HG03469 (cell line): ENCODE data around the gene NUP133.

ENCODE experiments used
- ATAC-seq: cut with Tn5 transposase; IDR thresholded peaks from one replicate; pipeline ENCODE4 v1.9.1; 2021; ENCODE audit warnings: mild to moderate bottlenecking, moderate library complexity, moderate number of reproducible peaks; ENCODE audit not compliant: unreplicated experiment

NUP133 gene

DNA sequence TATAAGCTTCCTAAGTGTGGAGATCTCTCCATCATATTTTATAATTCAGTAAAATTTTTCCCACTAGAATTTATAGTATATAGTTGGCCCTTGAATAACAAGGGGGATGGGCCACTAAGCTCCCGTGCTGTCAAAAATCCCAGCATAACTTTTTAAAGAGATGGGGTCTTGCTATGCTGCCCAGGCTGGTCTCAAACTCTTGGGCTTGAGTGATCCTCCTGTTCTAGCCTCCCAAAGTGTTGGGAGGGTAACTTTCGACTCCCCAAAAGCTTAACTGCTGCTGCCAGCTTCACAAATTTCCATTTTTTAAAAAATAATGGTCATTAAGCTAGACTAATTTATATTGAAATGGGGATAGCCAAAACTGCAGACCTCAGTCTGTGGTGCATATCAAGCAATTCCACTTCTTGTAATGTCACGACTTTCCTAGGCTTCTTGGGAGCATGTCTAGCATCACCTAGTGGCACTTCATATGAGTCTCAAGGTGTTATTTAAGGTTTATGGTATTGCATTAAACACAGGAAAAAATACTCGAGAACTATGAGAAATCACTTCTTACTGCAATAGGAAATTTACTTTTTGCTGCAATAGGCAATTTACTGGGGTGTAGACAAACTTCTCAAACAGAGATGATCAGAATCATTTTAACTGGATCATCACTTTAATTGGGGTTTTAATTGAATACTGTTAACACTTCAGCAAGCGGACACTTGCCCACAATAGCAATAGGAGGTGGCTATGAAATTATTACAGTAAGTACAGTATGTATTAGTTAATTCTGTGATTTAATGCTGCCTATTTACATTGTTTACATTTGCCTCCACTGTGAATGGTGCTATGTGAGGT, 55.0 kb downstream of the NUP133 start:
- no peak for ATAC-seq

DNA sequence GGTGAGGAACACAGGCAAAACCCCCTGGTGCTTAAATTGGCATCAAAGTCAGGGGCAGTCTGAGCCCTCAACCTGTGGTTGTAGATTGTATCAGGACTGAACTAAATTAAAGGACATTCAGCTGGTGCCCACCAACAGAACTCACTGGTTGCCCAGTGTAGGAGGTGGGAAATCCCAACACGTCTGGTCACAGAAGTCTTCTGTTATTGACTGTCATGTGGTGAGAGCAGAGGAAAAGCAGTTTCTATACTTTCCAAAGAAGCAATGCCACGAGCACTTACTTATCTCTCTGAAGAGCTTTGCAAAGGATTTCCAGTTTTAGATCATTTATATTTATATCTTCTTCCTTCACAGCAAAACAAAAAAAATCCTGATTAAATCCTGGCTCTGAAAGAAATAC, 59.3 kb downstream of the NUP133 start:
- ATAC-seq = no peak

DNA sequence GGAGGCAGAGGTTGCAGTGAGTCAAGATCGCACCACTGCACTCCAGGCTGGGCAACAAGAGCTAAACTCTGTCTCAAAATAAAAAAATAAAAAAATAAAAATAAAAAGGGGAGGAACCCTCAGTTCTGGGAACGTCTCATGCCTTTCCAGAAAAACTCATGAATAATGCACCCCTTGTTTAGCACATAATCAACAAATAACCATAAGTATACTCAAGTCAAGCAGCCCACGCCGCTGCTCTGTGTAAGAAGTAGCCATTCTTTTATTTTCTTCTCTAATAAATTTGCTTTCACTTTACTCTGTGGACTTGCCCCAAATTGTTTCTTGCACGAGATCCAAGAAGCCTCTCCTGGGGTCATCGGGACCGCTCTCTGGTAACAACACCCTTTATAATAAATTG, 59.8 kb downstream of the NUP133 start:
- no peak for ATAC-seq

DNA sequence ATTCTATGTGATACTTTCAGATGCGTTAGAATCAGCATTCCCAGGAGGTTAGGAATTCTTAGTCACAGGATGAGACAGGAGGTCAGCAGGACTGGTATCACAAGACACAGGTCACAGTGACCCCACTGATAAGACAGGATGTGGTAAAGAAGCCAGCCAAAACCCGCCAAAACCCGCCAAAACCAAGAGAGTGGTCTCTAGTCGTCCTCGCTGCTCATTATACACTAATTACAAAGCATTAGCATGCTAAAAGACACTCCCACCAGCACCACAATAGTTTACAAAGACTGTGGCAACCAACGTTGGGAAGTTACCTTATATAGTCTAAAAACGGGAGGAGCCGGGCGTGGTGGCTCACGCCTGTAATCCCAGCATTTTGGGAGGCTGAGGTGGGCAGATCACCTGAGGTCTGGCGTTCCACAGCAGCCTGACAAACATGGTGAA, 60.3 kb downstream of the NUP133 start:
- no peak for ATAC-seq

DNA sequence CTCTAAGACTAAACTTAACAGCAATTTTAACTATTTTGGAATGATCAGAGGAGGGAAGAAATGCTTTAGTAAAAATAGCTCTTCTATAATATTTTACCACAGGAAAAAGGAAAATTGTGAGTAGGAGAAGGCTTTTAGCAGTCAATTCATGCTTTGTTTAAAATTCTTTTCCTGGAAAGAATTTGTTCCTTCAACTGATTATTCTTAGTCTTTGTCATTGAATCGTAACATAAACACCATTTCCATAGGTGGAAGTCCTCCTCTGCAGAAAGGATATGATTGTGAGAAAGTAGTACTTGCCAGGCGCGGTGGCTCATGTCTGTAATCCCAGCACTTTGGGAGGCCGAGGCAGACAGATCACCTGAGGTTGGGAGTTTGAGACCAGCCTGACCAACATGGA, 62.3 kb downstream of the NUP133 start:
- ATAC-seq = no peak

DNA sequence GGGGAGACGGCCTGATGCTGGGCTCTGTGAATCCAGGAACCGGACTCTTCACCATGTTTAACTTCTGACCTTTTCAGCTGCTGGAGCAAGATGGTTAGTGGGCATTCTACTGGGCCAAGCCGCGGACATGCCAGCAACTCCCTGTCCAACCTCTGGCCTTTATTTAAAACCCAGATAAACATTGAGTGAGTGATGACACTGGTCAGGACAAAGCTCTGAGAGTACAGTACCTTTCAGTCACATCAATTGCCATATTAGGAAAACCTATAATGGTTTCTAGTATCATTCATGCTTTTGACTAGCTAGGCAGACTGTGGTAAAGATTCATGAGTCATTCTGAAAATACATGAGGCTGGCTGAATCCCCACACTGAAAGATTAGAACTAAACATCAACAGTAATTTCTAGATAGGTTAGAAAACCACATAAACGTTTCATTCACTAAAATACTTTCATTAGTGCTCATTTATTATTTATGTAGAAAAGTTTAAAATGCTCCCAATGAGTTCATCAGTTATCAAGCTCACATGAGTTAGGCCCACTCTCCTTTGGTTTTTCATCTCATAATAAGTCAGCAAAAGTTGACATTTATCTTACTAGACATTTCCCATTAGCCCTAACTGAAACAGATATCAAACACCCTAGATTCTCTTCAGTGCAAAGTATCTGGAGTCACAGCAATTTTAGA, 67.1 kb downstream of the NUP133 start:
- ATAC-seq = peak; percentile 98

DNA sequence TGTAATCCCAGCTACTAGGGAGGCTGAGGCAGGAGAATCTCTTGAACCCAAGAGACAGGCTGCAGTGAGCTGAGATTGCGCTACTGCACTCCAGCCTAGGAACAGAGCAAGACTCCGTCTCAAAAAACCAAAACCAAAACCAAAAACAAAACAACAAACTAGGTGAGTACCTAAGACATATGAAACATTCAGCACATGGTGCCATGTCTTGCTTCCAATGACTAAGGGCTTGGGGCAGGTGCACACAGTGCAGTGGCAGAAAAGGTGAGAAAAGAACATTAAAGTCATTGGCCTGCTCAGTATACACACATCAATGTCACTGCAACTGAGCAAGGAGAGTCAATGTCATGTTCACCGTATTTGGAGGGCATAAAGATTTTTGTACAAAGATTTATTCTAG, 70.1 kb downstream of the NUP133 start:
- no peak for ATAC-seq

DNA sequence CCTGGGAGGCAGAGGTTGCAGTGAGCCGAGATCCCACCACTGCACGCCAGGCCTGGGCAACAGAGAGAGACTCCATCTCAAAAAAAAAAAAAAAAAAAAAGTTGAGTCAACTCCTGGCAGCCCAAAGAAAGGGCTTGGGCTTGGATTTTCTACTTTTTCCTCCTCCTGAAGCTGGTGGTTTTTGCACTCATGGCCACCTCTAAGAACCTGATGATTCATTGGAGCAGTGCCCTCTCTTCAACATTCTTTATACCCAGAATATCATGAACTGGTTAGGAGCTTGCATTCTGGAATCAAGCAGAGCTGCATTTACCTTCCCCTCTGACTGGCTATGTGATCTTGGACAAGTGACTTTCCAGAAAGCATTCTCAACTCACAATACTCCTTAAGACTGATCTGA, 70.7 kb downstream of the NUP133 start:
- ATAC-seq = no peak

DNA sequence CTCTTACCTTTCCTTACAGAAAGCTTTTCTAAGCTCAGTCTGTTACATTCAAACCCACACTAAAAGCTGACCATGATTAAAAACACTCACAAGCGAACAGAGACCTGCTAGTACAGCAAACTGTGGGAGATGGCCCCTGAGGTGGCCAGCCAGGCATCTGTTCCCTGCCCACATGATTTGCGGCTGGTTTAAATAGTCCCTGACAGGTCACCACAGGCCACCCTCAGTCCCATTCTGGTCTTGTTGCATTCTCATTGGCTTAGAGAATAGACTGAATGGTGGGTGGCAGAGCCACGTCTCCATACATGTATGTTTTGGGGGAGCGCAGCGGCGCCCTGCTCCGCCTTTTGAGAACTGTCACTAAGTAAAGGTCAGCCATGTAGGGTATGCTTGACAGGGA, 71.9 kb downstream of the NUP133 start:
- no peak for ATAC-seq

DNA sequence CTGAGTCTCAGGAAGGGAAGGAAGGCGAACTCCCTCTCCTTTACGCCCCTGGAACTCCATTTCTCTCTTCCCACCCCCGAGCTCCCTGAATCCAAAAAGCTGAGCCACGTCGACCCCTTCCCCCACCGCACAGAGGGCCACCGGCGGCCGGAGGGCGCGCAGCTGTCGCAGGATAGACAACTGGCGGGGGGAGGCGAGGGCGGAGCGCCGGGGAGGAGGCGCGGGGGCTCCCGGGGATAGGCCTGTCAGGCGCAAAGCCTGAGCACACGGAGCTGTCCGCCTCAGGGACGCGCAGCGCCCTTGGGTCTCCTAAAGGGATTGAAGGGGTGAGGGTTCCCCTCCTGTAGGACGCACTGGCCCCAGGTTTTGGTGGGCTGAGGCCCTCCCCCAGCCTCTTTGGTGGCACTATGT, 73.5 kb downstream of the NUP133 start:
- no peak for ATAC-seq

DNA sequence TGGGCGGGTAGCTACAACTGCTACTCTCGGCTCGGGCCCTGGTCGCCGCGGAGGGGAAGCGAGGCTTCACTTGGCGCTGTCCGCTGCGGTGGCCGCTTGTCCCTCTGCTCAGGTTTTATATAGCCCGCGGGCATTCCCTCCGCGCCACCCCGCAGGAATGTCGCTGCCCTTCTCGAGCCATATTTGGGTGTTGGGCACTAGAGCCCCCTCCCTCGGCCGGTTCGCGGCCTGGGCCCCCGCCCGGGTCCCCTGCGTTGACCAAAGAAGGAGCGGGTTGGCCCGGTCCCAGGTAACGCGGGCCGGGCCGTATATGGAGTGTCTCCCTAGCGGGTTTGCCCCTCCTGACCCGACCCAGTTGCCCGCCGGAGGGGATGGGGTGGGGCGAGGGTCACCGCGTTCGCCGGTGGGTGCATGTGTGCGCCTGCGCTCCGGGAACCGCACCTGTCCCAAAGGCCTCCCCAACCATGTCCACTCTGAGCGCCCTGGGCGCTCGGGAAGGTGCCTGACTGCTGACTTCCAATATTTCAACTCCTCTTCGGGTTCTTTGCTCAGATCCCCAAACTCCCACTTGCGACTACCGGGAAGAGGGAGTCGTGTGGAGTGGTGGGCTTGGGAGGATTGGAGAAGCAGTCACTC, 74.0 kb downstream of the NUP133 start, which contains the start of gene ACTA1:
Gene ACTA1 (minus strand): TSS at position 90 of the 636 bp plus-strand sequence. CDS start 979 bp downstream, outside the sequence.
- ATAC-seq = no peak

DNA sequence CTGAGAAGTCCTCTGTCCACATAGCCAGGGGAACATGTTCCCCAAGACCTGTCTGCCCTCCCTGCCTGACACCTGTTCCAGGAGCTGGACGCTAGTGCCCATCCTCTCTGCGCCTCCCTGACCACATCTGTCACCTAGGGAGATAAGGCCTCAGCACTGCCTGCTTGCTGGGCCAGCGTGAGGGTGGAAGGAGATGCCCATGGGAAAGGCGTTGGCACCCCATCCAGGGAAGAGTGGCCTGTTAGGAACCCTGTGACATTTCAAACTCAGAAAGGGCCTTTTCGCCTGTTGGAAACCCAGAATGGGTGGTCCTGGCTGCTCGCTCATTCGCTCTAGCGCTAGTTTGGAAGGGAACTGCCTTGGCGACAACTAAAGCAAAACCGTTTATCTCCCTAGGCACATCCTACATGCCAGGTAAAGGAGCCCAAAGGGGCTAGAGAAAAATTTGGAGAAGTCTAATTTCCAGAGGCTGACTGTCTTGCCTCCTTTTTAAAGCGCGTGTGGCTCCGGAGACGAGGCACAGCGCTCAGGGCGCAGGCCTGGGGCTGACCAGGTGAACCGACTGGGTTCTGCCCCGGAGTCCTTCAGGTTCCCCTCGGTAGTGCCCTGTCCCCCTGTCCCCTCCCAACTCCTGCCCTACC, 74.7 kb downstream of the NUP133 start:
- ATAC-seq = no peak

DNA sequence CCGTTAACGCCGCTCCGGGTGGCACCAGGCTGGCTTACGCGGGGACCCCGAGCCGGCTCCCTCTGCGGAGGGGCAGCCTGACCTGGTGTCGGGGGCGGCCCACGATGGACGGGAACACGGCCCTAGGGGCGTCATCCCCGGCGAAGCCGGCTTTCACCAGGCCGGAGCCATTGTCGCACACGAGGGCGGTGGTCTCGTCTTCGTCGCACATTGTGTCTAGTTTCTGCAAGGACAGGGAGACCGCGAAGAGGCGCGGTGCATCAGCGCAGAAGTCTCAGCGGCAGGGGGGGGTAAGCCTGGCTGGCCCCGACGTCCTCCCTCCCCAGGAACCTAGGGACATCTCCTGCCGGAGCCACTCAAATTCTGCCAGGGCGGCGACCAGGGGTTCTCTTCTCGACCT, 75.2 kb downstream of the NUP133 start:
- ATAC-seq = no peak

DNA sequence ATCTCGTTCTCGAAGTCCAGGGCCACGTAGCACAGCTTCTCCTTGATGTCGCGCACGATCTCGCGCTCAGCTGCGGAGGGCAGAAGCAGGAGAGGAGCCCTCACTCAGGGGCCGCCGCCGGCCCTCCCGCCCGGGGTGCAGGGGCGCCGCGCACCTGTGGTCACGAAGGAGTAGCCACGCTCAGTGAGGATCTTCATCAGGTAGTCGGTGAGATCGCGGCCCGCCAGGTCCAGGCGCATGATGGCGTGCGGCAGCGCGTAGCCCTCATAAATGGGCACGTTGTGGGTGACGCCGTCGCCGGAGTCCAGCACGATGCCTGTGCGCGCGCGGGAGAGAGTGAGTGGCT, 76.1 kb downstream of the NUP133 start:
- ATAC-seq = no peak

DNA sequence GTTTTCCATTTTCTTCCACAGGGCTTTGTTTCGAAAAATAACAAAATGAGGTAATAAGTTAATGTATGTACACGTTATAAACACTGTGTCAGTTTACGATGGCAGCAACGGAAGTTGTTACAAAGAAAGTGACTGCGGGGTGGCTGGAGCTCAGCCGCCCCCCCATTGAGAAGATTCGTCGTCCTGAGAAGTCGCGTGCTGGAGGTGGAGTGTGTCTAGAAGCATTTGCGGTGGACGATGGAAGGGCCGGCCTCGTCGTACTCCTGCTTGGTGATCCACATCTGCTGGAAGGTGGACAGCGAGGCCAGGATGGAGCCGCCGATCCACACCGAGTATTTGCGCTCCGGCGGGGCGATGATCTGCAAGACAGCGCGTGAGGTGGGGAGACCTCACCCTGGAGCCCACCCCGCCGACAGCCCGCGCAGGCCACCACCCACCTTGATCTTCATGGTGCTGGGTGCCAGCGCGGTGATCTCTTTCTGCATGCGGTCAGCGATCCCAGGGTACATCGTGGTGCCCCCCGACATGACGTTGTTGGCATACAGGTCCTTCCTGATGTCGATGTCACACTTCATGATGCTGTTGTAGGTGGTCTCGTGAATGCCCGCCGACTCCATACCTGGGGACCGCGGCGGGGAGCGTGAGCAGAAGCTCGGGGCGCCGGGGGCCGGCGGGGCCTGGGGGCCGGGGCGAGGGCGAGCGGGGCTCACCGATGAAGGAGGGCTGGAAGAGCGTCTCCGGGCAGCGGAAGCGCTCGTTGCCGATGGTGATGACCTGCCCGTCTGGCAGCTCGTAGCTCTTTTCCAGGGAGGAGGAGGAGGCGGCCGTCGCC, 76.6 kb downstream of the NUP133 start:
- ATAC-seq = no peak

DNA sequence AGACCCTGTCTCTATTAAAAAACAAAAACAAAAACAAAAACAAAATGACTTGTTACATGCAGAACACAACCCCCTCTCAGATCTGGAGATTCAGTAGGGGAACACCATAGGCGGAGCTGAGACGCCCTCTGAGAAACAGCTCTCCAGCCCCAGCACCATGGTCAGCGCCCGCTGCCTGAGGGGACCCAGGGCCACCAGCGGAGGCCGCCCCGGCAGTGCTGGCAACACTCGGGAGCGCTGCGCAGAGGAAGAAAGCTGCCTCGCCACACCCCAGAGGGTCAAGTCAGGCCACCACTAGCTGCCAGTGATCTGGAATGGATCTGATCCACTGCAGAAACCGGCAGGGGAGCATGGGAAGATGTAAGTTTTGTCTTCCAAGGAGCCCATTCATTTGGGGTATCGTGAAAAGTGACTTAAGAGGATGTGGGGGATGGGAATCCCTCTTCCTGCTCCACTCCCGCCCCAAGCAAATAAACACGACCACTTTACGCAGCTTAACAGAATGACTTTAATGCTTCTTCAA, 77.3 kb downstream of the NUP133 start:
- ATAC-seq = no peak

DNA sequence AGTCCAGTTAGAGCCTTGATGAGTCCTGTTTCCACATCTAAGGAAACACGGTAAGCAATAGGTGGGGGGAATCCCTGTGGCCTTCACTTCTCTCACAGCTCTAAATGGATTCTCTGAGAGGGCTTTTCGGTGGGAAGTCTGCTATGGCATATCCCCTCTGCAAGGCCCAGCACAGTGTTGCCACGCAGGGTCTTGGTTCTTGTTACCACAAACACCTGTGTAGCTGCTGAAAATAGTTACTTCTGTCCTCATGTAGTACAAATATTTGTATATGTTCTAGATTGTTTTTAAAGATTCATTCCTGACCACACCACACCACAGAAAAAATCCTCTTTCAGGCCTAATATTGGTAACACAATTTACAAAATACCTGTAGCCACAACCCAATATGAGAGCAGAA, 79.9 kb downstream of the NUP133 start:
- no peak for ATAC-seq

DNA sequence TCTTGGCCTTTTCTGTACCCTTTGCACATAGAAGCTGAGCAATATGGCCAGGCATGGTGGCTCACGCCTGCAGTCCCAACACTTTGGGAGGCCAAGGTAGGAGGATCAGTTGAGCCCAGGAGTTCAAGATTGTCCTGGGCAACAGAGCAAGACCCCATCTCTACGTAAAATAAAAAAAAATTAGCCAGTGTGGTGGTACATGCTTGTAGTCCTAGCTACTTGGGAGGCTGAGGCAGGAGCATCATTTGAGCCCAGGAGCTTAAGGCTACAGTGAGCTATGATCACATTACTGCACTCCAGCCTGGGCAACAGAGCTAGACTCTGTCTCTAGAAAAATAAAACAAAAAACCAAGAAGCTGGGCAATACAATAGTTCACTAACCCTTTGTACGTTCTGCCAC, 80.6 kb downstream of the NUP133 start:
- no peak for ATAC-seq

DNA sequence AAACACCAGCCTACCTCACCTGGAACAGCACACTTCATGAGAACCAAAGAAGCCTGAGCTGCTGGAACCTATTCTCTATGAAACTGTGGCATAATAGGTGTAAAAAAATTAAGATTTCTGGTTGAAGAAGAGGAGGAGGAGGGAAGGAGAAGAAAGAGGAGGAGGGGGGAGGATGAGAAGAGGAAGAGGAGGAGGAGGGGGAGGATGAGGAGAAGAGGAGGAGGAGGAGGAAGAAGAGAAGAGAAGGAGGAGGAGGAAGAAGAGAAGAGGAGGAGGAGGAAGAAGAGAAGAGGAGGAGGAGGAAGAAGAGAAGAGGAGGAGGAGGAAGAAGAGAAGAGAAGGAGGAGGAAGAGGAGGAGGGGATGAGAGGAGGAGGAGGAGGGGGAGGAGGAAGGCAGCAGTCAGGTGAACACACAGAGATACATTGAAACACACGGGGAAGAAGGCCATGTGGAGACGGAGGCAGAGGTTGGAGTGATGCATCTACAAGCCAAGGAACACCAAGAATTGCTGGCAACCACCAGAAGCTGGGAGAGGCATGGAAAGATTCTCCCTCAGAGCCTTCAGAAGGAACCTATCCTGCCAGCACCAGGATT, 82.5 kb downstream of the NUP133 start:
- ATAC-seq = no peak

DNA sequence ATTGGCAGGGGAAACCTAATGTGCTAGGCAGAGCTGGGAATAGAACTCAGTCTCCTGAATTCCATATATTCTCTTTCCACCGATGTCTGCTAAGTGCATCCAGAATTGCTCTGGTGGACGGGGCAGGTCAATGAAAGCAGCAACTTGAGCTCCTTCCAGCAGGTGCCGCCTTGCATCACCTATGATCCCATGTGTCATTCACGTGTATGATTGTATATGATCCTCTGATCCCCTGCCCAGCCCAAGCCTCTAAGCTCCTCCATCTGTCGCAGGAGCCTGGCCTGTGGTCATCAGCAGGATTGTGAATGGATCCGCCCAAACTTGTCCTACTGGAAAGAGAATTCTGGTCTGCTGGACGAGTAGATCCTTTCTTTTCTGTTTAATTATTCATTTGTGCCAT, 87.4 kb downstream of the NUP133 start:
- ATAC-seq = no peak
